ENCODE measurements around the gene ATP5ME.

DNA sequence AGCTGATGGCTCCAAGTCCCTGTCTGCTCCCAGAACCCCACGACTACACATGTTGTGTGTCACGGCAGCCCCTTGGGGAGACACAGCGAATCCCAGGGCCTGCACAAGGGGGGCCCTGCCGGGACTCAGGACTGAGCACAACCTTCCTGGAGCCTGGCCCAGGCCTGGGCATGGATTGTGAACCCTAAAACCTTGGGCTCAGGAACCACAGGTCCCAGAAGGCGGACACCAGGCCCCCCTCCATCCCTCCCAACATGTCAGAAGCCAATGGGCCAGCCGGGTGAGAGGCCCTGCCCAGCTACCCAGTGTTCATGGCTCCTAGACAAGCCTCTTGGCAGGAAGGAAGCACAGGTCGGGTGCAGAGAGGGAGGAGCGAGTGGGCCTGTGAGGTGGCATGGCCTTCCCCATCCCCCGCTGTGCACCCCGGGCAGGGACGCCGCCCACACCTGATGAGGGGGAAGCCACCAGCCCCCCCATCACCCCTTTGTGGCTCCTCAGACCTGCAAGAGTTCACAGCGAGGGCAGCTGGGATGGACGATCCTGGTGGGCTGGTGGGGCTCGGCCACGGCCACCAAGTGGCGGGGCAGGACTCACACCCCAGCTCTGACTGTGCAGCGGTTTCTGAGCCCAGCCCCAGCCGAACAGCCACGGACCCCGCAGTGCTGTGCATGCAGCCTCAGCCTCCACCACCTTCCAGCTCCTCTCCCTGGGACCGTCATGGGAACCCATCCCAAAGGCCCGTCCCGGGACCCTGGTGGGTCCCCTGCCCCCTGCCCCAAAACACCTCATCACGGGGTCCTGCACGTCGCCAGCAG is 45.0 kb downstream of the ATP5ME start:
- TF ChIP-seq, protein P1, sequence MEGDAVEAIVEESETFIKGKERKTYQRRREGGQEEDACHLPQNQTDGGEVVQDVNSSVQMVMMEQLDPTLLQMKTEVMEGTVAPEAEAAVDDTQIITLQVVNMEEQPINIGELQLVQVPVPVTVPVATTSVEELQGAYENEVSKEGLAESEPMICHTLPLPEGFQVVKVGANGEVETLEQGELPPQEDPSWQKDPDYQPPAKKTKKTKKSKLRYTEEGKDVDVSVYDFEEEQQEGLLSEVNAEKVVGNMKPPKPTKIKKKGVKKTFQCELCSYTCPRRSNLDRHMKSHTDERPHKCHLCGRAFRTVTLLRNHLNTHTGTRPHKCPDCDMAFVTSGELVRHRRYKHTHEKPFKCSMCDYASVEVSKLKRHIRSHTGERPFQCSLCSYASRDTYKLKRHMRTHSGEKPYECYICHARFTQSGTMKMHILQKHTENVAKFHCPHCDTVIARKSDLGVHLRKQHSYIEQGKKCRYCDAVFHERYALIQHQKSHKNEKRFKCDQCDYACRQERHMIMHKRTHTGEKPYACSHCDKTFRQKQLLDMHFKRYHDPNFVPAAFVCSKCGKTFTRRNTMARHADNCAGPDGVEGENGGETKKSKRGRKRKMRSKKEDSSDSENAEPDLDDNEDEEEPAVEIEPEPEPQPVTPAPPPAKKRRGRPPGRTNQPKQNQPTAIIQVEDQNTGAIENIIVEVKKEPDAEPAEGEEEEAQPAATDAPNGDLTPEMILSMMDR (IDR thresholded peaks at IDR 0.05; ENCODE audit: insufficient read depth, low read depth, low read length) = no peak
- no peak for TF ChIP-seq EZH2 (IDR thresholded peaks at IDR 0.05; ENCODE audit: insufficient read depth, low read length)

All from astrocyte (in vitro differentiated cells and primary cell).